Keratinocyte (primary cell): ENCODE data around the gene XPC. TPM values are rescaled to one million over a fixed set of nuclear protein-coding genes. Genes with fewer than 3 reads are reported as not detected.

Experiments
- DNase-seq: peaks from one replicate; pipeline ENCODE4 v3.0.0-alpha.2; 2011; ENCODE audit warnings: low read depth, missing footprints, low spot score
- FAIRE-seq: peaks from 2 replicates; lab custom pipeline; 2011; peaks lifted over from hg19 to GRCh38; lab: Jason Lieb, UNC
- H2AFZ ChIP-seq: 2 replicates; pipeline ENCODE4 v1.6.0; 2012; ENCODE audit warnings: low read length, control low read depth, inconsistent platforms; ENCODE audit not compliant: control insufficient read depth
- H3K27ac ChIP-seq: 2 replicates; pipeline ENCODE4 v1.5.1; 2011; ENCODE audit warnings: low read length; ENCODE audit not compliant: control insufficient read depth, insufficient read depth
- H3K27me3 ChIP-seq: 3 replicates; pipeline ENCODE4 v1.6.0; 2011; ENCODE audit warnings: low read length; ENCODE audit not compliant: control insufficient read depth, insufficient read depth; ENCODE audit errors: extremely low read depth
- H3K36me3 ChIP-seq, 2 experiments: 2 replicates in 1 of 2; 3 replicates in 1 of 2; pipeline ENCODE4 v1.5.1; 2011; ENCODE audit warnings: low read length in 2 of 2, mild to moderate bottlenecking in 1 of 2; ENCODE audit not compliant: control insufficient read depth in 2 of 2, insufficient read depth in 2 of 2; ENCODE audit errors: extremely low read depth in 1 of 2
- H3K4me1 ChIP-seq: 3 replicates; pipeline ENCODE4 v1.5.1; 2011; ENCODE audit warnings: low read length; ENCODE audit not compliant: control insufficient read depth, insufficient read depth; ENCODE audit errors: extremely low read depth
- H3K4me2 ChIP-seq: 3 replicates; pipeline ENCODE4 v1.6.0; 2011; ENCODE audit warnings: low read depth, low read length; ENCODE audit not compliant: control insufficient read depth, insufficient read depth; ENCODE audit errors: extremely low read depth
- H3K4me3 ChIP-seq, 3 experiments: fragments of 200-600 bp in 1 of 3; sonication (generic) in 1 of 3; 2 replicates in 2 of 3; 3 replicates in 1 of 3; pipeline ENCODE4 v1.5.1; 2011 to 2016; ENCODE audit warnings: low read length in 3 of 3, mild to moderate bottlenecking in 3 of 3, control low read depth in 2 of 3, inconsistent platforms in 1 of 3, low read depth in 1 of 3, mixed read lengths in 1 of 3, mixed run types in 1 of 3, moderate library complexity in 1 of 3; ENCODE audit not compliant: control insufficient read depth in 2 of 3, insufficient read depth in 2 of 3; ENCODE audit errors: extremely low read depth in 1 of 3
- H3K79me2 ChIP-seq: 2 replicates; pipeline ENCODE4 v1.6.0; 2012; ENCODE audit warnings: low read length; ENCODE audit not compliant: control insufficient read depth, insufficient read depth
- H3K9ac ChIP-seq: 3 replicates; pipeline ENCODE4 v1.6.0; 2011; ENCODE audit warnings: low read length; ENCODE audit not compliant: control insufficient read depth, insufficient read depth; ENCODE audit errors: extremely low read depth
- H3K9me1 ChIP-seq: 3 replicates; pipeline ENCODE4 v1.6.0; 2011; ENCODE audit warnings: low read length; ENCODE audit not compliant: control insufficient read depth, insufficient read depth; ENCODE audit errors: extremely low read depth
- H3K9me3 ChIP-seq: 2 replicates; pipeline ENCODE4 v1.5.1; 2012; ENCODE audit warnings: low read depth, low read length; ENCODE audit not compliant: control insufficient read depth
- H4K20me1 ChIP-seq: 3 replicates; pipeline ENCODE4 v1.6.0; 2011; ENCODE audit warnings: low read length; ENCODE audit not compliant: control insufficient read depth, insufficient read depth; ENCODE audit errors: extremely low read depth
- CTCF ChIP-seq, 3 experiments: IDR thresholded peaks in 1 of 3; conservative IDR thresholded peaks in 1 of 3; optimal IDR thresholded peaks in 1 of 3; 2 replicates in 2 of 3; 3 replicates in 1 of 3; pipeline versions ENCODE3 to v1.5.1; 2011; ENCODE audit warnings: low read length in 3 of 3, mild to moderate bottlenecking in 3 of 3, moderate library complexity in 2 of 3, control low read depth in 1 of 3, inconsistent platforms in 1 of 3; ENCODE audit not compliant: insufficient read depth in 2 of 3; ENCODE audit errors: extremely low read depth in 1 of 3
- EZH2 ChIP-seq: IDR thresholded peaks from one replicate; pipeline ENCODE4 v1.6.1; 2012; ENCODE audit warnings: inconsistent platforms, mild to moderate bottlenecking, low read length, moderate library complexity
- dilution Hi-C: fragments of 300-500 bp; cut with MboI; formaldehyde crosslinking; loops from one replicate; pipeline ENCODE4 v1.7.0; 2020; ENCODE audit warnings: low sequenced_read_pairs; ENCODE audit not compliant: extremely low pct_ligation_motif_present
- polyA plus RNA-seq, 5 experiments: library from polyadenylated mRNA; depleted of rRNA in 3 of 5; stranded (reverse) in 3 of 5; stranded (forward) in 1 of 5; unstranded in 1 of 5; fragments of >200 nt; gene quantifications; 1 replicate in 1 of 5; 2 replicates in 3 of 5; 3 replicates in 1 of 5; pipeline versions ENCODE4 v1.2.1 to v1.2.3, GENCODE V29; 2011 to 2012; ENCODE audit warnings: missing spikeins in 2 of 5, low read depth in 1 of 5, low replicate concordance in 1 of 5

The XPC gene
- polyA plus RNA-seq, 1 donor (not counting 4 experiments of a cell fraction or from before 2014, with no cell fraction given): 24.9 TPM

GRCh38 chr3:14220933-14221332, 42.5 kb upstream of the XPC start:
- Histone ChIP-seq H3K36me3 (no peaks in the 10 kb centered on the region), H3K79me2 (no peaks in the 10 kb centered on the region), H3K9ac (no peak overlapping the region), H3K4me3 (no peak overlapping the region), H4K20me1 (no peaks in the 10 kb centered on the region), H3K4me2 (no peak overlapping the region), H3K9me1 (no peaks in the 10 kb centered on the region), H2AFZ (no peak overlapping the region), H3K9me3 (no peaks in the 10 kb centered on the region), H3K27ac (no peak overlapping the region), H3K4me1 (peaks cover 18% of the 10 kb centered on the region), H3K27me3 (no peaks in the 10 kb centered on the region)
- dilution Hi-C loops: no loop called here
- no peak for DNase-seq
- FAIRE-seq: no peak
- TF ChIP-seq CTCF (optimal IDR thresholded peaks at IDR 0.05 in 1 of 3, IDR thresholded peaks at IDR 0.05 in 1 of 3, conservative IDR thresholded peaks at IDR 0.05 in 1 of 3; ENCODE audit: extremely low read depth in 1 of 3, insufficient read depth in 2 of 3, low read length in 3 of 3) (no peak), EZH2 (no peak)

DNA sequence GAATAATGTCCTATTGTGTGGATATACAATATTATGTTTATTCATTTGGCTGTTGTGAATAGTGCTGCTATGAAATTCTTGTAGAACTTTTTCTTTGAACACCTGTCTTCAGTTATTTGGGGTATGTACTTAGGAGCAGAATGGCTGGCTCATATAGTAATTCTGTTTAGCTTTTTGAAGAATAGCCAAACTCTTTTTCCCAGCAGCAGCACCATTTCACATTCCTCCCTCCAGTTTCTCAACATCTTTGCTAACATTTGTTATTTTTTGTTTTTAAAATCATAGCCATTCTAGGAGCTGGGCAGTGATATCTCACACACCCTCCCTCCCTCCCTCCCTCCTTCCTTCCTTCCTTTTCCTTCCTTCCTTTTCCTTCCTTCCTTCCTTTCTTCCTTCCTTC, 40.0 kb upstream of the XPC start:
- no peak overlapping the region for H3K4me3 ChIP-seq
- no peak overlapping the region for H3K27ac ChIP-seq
- no peaks in the 10 kb centered on the region for H4K20me1 ChIP-seq
- no peaks in the 10 kb centered on the region for H3K9me3 ChIP-seq
- DNase-seq (no peak), FAIRE-seq (no peak)
- H3K36me3 ChIP-seq: no peaks in the 10 kb centered on the region
- no peaks in the 10 kb centered on the region for H3K9me1 ChIP-seq
- dilution Hi-C loops: no loop called here
- no peak for TF ChIP-seq CTCF (optimal IDR thresholded peaks at IDR 0.05 in 1 of 3, IDR thresholded peaks at IDR 0.05 in 1 of 3, conservative IDR thresholded peaks at IDR 0.05 in 1 of 3; ENCODE audit: extremely low read depth in 1 of 3, insufficient read depth in 2 of 3, low read length in 3 of 3)
- TF ChIP-seq EZH2: no peak
- no peaks in the 10 kb centered on the region for H3K79me2 ChIP-seq
- H3K4me1 ChIP-seq: peaks cover 5% of the 10 kb centered on the region
- H3K9ac ChIP-seq: no peak overlapping the region
- no peaks in the 10 kb centered on the region for H3K27me3 ChIP-seq
- no peak overlapping the region for H3K4me2 ChIP-seq
- no peak overlapping the region for H2AFZ ChIP-seq
